GM23338 (cell line): ENCODE measurements around the gene MAGOH.

Experiments
- CTCF ChIP-seq, 2 experiments: fragments of 200-600 bp in 1 of 2; sonication (generic) in 1 of 2; conservative IDR thresholded peaks; 2 replicates each; pipeline versions ENCODE4 v1.5.1 to v1.6.1; 2016 to 2017; ENCODE audit warnings: antibody characterized with exemption in 2 of 2, low read depth in 2 of 2, mild to moderate bottlenecking in 2 of 2, moderate library complexity in 1 of 2
- EZH2phosphoT487 ChIP-seq: fragments of 200-600 bp; sonication (generic); IDR thresholded peaks from one replicate; pipeline ENCODE4 v1.8.1; 2018; ENCODE audit warnings: antibody characterized with exemption; ENCODE audit not compliant: unreplicated experiment
- POLR2AphosphoS5 ChIP-seq: IDR thresholded peaks from 2 replicates; pipeline ENCODE4 v1.6.1; 2016; ENCODE audit warnings: antibody characterized with exemption, low read depth
- REST ChIP-seq: IDR thresholded peaks from one replicate; pipeline ENCODE4 v1.6.1; 2018; ENCODE audit warnings: antibody characterized with exemption; ENCODE audit not compliant: unreplicated experiment
- ZNF114 ChIP-seq: fragments of 250-450 bp; sonication (Bioruptor Pico); IDR thresholded peaks from 2 replicates; pipeline ENCODE4 v1.5.0; 2020; ENCODE audit warnings: mild to moderate bottlenecking, moderate library complexity

GRCh38 chr1:53238197-53239155, at the start of gene MAGOH:
- no peak for TF ChIP-seq REST
- no peak for TF ChIP-seq CTCF (conservative IDR thresholded peaks at IDR 0.05; ENCODE audit: low read depth in 2 of 2)
- TF ChIP-seq ZNF114 (CRISPR knock-in tag): no peak
- no peak for TF ChIP-seq EZH2phosphoT487
- peak; percentile 71 for TF ChIP-seq POLR2AphosphoS5
